ENCODE data around the gene DNAJC27.

- TF ChIP-seq CTCF (conservative IDR thresholded peaks at IDR 0.05; ENCODE audit: low read length): no peak
- no peak for TF ChIP-seq EZH2phosphoT487 (IDR thresholded peaks at IDR 0.05; ENCODE audit: borderline replicate concordance)
Observed at GRCh38 chr2:24955921-24956320, 15.8 kb downstream of the DNAJC27 start.
